NCI-H2081 treated with DMSO at 0.1 percent for 48 hours (cell line): Measurements from ENCODE around the gene SGF29.
"Not testable (repeated sequence)": the region's sequence is repeated elsewhere in the genome, so short reads cannot be mapped to it uniquely, and the experiment has no call there.

Experiments
- DNase-seq: peaks from one replicate; lab custom pipeline; 2025; lab: John Stamatoyannopoulos, UW

SGF29 gene

DNA sequence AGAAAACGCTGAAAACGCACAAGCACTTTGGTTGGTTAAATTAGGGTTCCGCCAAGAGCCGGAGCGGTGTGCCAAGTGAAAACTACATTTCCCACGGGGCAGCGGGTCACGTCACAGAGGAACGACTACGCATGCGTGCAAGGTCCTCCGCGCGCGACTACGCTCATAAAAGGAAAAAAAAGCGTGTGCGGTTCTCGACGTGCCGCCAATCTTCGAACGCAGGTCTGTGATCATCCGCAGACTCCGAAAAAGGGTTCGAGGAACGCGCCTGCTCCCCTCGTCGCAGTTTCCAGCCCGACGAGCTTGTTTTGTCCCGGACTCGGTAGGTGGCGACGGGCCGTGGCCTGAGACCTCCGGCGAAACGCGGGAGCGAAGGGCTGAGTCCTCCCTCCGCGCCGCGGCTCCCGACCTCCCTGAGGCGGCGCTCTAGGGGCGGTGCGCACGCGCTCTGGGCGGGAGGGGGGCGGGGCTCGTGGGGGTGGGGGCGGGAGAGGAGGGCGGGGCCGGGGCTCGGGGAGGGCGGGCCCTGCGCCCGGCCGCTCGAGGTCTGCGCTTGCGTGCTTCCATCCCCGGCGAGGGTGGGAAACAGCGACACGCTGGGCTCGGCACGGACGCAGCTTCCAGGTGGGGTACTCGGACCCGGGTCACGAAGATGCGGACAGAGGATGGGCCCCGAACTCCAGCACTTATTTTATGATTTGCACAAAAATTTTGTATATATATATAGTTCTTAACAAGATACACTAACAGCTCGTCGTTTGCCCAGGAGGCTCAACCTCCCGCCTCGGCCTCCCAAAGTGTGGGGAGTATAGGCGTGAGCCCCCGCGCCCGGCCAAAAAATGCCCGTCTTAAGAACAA lies at the start of gene SGF29:
TSS of gene SGF29 (plus strand) at position 145 of the 858 bp plus-strand sequence. CDS start 27,150 bp downstream, outside the sequence.
- peak; percentile 74 for DNase-seq

GRCh38 chr16:28504707-28505404 lies 48.9 kb upstream of the SGF29 start:
- no peak for DNase-seq

DNA sequence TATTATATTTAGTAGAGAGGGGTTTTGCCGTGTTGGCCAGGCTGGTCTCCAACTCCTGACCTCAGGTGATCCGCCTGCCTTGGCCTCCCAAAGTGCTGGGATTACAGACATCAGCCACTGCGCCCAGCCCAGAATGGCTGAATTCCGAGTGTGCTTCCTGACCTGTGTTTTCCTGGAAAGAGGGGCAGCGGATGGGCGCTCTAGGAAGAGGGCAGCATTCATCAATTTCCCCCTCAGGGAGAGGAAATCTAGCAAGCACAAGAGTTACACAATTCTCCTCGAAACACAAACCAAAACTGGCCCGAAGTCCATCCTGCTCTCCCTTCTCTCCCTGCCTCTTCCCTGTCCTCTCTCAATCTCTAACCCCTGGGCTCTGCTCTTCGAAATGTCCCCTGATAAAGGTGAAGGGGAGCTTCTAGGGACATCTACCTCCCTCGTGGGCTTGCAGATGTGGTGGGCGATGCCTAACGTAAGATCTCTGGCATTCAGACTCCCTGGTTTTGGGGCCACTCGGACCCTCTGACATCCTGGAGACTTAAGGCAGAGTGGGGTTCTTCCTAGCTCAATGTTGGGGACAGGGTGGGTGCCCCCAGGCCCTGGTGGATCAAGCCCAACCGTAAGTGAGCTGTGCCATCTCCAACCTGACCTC lies 48.1 kb upstream of the SGF29 start:
- no peak for DNase-seq

- DNase-seq, result no peak
Measured at GRCh38 chr16:28511031-28511430, 42.7 kb upstream of the SGF29 start.

DNA sequence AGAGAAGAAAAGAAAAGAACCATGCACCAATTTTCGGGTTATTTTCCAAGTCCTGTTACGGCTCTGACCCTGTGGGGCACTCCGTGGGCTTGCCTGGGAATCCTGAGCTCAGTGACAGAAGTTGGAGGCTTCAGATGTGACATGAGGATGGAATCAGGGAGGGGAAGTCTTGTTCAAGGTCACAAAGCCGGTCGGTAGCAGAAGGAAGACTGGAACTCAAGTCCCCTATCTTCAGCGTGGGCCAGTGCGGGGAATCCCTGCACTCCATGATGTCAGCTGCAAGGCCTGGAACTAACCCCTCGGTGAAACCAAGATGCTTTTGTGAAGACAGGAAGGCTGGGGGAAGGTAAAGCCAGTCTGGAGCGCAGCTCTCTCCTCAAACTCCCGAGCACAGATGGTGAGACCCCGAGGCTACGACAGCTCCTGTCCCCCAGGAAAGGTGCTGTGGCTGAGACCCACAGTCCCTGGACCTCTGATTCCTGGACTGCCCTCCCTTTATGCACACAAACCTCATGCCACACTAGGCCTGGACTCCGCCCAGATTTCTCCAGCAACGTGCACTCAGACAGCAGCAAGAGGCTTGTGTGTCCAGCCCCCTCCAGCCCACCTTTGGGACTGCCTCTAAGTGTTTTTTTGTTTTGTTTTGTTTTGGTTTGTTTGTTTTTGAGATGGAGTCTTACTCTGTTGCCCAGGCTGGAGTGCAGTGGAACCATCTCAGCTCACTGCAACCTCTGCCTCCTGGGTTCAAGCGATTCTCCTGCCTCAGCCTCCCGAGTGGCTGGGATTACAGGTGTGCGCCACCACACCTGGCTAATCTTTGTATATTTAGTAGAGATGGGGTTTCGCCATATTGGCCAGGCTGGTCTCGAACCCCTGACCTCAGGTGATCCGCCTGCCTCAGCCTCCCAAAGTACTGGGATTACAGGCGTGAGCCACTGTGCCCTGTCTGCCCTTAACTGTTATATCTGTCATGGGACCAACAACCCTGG lies 41.6 kb upstream of the SGF29 start:
- no peak for DNase-seq

DNA sequence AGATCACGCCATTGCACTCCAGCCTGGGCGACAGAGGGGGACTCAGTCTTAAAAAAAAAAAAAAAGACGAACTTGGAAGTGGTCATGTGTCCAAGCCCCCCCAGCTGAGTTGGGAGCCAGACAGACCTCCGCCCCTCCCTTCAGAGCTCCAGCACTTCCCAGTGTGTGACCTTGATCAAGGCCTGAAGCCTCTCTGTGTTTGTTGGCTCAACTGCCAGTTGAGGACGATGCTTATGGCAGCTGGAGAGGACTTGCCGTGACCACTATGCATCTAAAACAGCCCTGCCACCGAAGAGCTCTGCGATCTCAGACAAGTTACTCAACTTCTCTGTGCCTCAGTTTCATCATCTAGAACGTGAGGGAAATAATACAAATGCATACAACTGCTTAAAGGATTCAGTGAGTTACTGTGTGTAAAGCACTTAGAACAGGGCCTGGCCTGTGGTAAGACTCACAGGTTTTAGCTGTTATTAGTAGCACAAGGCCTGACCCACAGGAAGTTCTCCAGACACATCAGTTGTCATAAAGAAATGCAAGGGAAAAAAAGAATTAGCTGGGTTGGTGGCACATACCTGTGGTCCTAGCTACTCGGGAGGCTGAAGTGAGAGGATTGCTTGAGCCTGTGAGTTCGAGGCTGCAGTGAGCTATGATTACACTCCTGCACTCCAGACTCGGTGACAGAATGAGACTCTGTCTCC lies 40.1 kb upstream of the SGF29 start:
- no peak for DNase-seq

- DNase-seq, result no peak
Measured at GRCh38 chr16:28514246-28514645, 39.5 kb upstream of the SGF29 start.

- DNase-seq, result no peak
Measured at GRCh38 chr16:28520672-28521071, 33.0 kb upstream of the SGF29 start.

- no peak for DNase-seq
Measured at GRCh38 chr16:28521436-28521835, 32.3 kb upstream of the SGF29 start.

DNA sequence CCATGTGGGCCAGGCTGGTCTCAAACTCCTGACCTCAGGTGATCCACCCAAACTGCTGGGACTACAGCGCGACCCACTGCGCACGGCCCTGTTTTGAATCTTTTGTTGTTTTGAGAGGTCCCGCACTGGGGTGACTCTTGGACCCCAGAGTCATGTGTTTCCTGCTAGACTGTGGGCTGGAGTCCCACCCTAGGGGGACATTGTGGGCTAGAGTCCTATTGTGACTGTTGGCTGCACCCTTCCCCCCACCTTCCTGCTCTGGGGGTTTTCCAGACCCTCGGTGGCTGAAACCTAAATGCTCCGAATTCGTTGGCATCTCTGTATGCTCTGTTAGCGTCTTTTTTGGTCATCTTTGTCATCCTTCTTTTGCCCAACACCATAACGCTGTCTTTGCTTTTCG lies 30.9 kb upstream of the SGF29 start:
- DNase-seq, result no peak

DNA sequence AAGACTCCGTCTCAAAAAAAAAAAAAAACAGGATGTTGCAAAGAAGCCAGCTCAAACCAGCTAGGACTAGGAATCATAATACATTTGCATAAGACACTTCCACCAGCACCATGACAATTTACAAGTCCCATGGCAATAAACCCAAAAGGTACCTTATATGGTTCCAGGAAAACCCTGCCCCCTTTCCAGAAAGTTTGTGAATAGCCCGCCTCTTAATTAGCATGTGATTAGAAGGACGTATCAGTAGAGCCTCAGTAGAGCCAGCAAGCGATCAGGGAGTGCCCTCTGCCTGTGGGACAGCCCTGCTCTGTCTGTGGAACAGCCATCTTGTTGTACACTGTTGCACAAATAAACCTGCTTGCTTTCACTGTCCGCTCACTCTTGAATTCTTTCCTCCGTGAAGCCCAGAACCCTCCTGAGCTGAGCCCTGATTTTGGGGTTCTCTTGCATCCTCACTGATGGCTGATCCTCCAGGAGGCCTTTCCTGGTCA lies 29.0 kb upstream of the SGF29 start:
- DNase-seq, result no peak

- DNase-seq, result no peak
Measured at GRCh38 chr16:28526201-28527099, 27.3 kb upstream of the SGF29 start.

DNA sequence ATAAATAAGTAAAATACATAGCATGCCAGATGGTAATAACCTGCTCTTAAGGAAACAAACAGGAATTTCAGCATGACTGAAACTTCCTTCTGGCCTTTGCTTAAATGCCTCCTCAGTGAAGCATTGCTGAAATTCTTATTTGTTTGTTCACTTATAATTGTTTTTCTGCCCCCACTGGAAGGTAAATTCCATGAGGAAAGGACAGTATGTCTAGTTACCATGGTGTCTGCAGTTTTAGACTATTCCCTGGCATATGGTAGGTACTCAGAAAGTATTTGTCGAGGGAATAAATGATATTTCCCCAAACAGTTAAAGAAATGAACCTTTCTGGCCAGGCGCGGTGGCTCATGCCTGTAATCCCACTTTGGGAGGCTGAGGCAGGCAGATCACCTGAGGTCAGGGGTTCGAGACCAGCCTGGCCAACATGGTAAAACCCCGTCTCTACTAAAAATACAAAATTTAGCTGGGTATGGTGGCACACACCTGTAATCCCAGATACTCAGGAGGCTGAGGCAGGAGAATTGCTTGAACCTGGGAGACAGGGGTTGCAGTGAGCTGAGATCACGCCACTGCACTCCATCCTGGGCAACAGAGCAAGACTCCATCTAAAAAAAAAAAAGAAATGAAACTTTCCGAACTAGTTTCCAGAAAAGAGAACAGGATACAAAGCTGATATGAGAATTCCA lies 26.5 kb upstream of the SGF29 start:
- DNase-seq, result not testable (repeated sequence)

DNA sequence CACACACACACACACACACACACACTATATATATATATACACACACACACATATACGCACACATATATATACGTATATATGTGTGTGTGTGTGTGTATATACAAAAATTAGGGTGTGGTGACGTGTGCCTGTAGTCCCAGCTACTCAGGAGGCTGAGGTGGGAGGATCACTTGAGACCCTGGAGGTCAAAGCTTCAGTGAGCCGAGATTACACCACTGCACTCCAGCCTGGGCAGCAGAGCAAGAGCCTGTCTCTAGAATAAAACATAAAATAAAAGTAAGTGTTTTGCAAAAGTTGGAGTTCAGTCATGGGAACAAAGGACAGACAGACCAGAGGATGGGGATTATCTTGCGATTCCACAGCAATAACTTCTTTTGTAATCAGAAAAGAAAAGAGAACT lies 25.7 kb upstream of the SGF29 start:
- DNase-seq, result no peak

DNA sequence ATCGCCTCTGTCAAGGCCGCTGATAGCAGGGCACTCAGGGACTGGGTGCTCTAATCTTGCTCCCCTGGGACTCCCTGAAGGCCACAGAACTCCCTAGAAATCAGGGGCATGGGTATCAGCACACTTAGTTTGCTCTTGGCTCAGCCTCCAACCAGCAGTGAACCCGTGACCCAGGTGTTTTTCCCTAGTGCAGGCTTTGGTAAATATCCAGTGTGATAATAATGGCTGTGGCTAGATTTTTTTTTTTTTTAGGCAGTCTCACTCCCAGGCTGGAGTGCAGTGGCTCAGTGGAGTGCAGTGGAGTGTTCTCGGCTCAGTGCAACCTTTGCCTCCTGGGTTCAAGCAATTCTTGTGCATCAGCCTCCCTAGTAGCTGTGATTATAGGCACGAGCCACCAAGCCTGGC lies 25.3 kb upstream of the SGF29 start:
- DNase-seq, result no peak

GRCh38 chr16:28529124-28529523 lies 24.6 kb upstream of the SGF29 start:
- no peak for DNase-seq

- no peak for DNase-seq
Measured at GRCh38 chr16:28531777-28532744, 21.7 kb upstream of the SGF29 start.
